Stimulated activated CD8-positive, alpha-beta memory T cell treated with anti-CD3 and anti-CD28 coated beads, Interleukin-4, amount 100 ng/mL, for 48 hours (primary cell): ENCODE results near the gene AHRR.

Source experiments
- DNase-seq: peaks from one replicate; pipeline ENCODE4 v3.0.0-alpha.2; 2020

Gene AHRR

GRCh38 chr5:431001-431710 lies 109.6 kb downstream of the AHRR start:
- DNase-seq = peak; percentile 73

GRCh38 chr5:431711-432050 lies 110.2 kb downstream of the AHRR start:
- DNase-seq = no peak

GRCh38 chr5:432201-432927 lies 110.8 kb downstream of the AHRR start:
- no peak for DNase-seq

DNA sequence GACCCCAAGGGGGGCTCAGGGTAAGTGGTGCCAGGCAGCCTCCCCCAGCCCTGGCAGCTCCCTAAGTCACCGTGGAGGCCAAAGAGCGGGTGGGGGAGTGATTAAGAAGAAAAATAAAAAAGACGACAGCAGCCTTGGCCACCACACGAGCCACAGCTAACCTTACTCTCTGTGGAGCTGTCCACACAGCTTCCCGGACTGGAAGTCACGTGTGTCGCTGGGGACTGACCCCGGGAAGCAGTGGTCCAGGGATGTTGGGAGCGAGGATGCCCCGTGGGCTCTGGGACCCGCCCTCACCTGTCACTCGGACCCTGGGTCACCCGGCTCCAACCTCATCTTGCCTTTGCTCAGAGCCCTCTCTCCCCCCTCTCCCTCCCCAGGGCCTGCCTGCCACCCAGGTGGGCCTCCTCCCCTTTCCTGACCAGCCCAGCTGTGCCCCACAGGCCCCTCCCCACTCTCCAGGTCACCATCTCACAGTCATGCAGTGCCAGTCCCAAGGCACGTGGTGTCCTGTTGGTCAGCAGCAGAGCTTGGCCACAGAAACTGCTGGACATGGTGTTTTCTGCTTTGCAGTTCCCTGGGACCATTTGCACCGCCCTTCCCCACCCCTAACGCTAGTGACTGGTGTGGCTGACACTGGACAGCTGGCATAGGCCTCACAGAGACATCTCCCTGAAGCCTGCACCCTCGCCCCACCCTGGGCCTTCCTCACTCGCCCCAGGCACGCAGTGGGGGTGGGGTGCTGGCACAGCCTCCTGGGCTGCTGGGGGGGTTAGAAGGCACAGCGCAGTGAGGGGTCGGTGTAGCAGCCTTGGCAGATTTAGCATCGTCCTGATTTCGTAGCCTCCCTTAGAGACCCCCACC lies 111.6 kb downstream of the AHRR start:
- DNase-seq = no peak

DNA sequence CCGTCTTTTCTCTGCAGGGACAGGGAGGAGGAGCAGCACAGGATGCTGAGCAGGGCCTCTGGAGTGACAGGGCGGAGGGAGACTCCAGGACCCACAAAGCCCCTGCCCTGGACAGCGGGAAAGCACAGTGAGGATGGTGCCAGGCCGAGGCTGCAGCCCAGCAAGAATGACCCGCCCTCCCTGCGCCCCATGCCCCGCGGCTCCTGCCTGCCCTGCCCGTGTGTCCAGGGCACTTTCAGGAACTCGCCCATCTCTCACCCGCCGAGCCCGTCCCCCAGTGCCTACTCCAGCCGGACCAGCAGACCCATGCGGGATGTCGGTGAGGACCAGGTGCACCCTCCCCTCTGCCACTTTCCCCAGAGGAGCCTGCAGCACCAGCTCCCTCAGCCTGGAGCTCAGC lies 112.3 kb downstream of the AHRR start:
- no peak for DNase-seq

- DNase-seq = no peak
Observed at GRCh38 chr5:434443-435146, 113.1 kb downstream of the AHRR start.

DNA sequence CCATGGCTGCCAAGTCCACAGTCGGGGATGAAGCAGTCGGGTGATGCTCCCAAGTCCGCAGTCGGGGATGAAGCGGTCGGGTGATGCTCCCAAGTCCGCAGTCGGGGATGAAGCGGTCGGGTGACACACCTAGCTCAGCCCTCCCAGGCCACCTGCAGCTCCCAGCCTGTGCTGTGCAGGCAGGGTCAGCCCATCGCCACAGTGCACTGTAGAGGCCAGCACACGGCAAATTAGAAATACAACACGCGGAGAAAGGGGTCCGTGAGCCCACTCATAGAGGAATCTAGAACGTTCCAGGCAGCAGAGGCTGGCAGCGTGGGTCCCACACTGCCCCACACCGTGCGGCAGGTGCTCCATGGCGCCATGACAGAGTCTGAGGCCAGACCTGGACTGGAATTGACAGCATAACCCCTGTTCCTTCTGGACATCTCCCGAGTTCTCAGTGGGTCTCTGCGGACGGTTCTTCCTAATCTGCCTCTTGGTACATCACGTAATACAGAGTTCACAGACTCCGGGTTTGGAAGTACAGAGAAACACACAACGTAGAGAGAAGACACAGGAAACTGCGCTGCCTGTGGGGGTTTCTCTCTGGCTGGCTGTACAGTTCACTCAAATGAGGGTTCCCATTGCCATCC lies 113.8 kb downstream of the AHRR start:
- no peak for DNase-seq

GRCh38 chr5:435961-436640 lies 114.6 kb downstream of the AHRR start:
- no peak for DNase-seq

DNA sequence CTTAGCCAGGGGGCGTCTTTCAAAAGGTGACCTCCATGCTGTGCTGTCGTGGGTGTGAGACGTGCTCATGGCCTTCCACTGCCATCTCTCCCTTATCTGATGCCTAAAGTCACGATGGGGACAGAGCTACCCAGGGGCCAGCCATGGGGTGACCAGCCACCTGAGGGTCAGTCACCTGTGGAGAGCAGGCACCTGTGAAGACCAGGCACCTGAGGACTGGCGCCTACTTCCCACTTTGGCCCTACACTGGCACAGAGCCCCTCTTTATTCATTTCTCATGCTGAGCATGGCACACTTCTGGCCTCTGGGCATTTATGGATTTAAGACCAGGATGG lies 115.1 kb downstream of the AHRR start:
- no peak for DNase-seq

DNA sequence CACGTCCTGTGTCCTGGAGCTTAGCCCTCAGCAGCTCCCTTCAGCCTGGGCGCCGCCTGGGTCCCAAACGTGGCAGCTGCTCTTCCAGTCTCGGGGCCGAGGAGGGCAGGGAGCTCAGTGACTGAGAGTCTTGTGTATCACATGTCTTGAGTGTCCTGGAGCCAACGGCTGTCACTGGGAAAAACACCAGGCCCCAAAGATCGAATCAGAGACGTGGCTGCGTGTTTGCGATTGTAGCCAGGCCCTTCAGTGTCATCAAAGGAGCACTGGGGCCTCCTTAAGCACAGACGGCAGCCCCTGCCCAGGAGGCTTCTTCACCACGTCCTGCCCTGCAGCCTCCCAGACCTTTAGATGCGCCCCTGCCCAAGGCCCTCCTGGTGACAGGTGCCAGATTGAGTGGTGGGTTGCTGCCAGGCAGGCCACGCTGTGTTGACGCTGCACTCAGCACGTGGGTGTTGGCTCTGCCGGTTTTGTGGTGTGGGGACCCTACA lies 115.8 kb downstream of the AHRR start:
- DNase-seq = no peak

GRCh38 chr5:438481-438981 lies 117.0 kb downstream of the AHRR start:
- no peak for DNase-seq

DNA sequence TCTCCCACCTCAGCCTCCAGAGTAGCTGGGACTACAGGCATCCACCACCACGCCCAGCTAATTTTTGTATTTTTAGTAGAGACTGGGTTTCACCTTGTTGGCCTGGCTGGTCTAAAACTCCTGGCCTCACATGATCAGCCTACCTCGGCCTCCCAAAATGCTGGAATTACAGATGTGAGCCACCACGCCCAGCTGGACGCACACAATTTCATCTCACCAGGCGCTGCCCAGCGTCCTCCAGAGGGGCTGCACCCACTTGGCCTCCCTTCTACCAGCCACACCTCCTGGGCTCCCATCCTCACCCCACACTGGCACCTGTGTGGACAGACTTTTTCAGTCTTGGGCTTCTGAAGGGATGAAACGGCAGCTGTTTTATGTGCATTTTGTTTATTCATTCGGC lies 117.7 kb downstream of the AHRR start:
- no peak for DNase-seq

DNA sequence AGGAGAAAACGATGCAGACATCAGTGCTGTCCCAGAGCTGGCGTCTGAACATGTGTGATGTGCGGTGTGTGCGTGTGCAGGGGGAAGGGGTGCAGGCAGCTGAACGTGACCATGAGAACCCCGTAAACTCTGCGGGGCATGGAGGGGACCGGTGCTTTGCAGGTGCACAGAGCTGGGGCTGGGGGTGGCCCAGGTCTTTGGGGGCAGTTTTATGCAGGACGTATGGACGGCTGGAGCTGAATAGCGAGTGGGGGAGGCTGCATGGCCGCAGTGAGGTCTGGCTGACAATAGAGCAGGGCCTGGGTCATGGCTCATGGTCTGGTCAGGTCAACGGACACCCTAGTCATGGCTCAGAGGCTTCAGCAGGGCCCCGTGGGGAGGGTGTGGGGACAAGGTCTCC lies 118.1 kb downstream of the AHRR start:
- DNase-seq = no peak

GRCh38 chr5:440401-441201 lies 119.1 kb downstream of the AHRR start:
- no peak for DNase-seq

DNA sequence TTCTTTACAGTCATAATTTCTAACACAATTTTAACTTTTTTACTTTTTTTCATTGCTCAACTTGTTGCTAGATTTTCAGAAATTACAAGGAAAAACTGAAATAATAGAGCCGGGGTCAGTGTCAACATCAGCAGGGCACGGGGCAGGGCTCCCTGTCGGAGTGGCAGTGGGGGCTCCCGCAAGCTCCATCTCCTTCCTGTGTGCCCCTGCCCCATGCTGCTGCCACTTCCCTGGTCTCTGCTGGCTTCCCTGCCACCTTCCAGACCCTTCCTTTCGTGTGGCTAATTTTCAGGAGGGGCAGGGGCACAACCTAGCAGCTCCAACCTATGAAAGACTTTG lies 120.5 kb downstream of the AHRR start:
- DNase-seq = no peak

DNA sequence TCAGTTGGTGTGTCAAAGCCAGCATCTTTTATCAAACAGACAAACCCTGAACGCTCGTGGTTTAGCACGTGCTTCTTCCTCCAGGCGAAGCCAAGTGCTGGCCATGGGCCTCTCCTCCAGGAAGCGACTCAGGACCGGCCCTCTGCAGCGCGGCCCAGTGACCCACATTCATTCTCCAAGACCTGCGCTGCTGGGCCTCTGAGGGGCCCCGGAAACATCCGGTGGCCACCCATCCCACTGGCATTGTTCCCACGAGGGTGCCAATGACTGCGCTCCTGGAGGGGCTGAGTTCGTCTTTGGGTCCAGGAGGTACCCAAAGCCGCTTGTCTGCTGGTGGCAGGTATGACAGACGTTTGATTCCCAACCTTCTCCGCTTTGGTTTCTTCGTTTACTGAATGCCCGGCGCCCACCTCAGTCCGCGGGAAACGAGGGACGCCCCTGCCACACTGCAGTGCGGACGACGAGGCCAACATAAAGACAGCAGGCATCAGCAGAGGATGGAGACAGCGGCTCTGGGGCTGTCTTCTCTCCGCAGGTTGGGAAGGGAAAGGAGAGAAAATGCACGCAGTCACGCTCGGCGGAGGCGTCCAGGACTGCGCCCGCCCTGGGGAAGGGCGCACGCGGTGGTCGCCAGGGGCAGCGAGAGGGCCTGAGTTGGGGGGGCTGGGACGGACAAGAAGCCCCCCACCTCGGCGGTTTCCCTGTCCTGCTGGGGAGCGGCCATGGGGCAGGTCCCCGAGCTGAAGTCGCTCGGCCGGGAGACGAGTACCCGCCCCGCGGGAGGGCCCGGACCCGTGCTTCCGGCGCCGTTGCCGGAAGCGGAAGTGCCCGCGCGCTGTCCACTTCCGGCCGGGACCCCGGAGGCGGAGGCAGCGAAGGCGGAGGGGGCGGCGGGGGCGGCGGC lies 121.1 kb downstream of the AHRR start, which contains the start of gene EXOC3:
EXOC3 (plus strand) TSS at position 842 of the 904 bp plus-strand sequence. CDS start 3,030 bp downstream, outside the sequence.
- DNase-seq = peak; percentile 83

GRCh38 chr5:443239-444151 lies 122.0 kb downstream of the AHRR start:
- peak; percentile 44 for DNase-seq

DNA sequence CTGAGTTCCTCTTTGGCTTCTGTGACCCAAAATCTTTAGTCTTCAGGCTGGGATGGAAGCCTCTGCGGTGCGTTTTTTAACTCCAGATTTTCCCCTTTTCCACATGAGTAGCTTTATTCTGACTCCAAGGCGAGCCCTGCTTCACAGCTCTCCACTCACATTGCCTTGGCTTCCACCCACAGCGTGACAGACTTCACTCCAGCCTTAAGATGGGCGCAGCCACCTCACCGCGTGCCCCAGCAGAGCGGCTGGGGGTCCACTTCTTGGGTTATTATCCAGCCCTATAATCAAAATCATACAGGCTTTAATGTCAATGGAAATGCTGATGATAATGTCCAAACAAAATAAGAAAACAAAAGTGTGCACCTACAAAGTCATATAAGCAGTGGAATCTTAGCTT lies 122.7 kb downstream of the AHRR start:
- DNase-seq = no peak

DNA sequence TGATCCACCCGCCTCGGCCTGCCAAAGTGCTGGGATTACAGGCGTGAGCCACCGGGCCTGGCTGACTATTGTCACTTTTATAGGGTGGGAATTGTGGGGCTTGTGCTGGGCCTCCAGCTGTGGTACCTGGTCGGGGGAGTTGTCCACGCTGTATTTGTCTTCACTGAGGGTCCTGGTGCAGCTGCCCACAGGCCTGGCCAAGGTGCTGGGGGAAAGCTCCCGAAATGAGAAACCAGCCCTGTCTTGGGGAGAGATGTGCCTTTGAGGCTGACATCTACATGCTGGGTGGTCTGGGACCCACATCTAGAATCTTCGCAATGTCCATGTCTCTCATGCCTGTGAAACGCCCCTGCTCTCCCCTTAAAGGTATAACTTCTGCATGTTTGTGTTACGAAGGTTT lies 124.1 kb downstream of the AHRR start:
- DNase-seq = no peak
